Prostate gland (tissue), 2 donors: ENCODE data around the gene FOXRED2. TPM values are rescaled to one million over a fixed set of nuclear protein-coding genes. Genes with fewer than 3 reads are reported as not detected.

Experiments used
- DNase-seq: peaks from one replicate; pipeline ENCODE4 v3.0.0-alpha.2; 2019; ENCODE audit warnings: low spot score
- H3K27ac ChIP-seq, 2 donors: fragments of 200-600 bp; sonication (generic); 2 replicates each; pipeline ENCODE4 v1.5.1; 2017 to 2019
- H3K27me3 ChIP-seq: fragments of 200-600 bp; sonication (generic); replicated peaks from 2 replicates; pipeline ENCODE4 v1.5.1; 2019; ENCODE audit not compliant: insufficient read depth
- H3K36me3 ChIP-seq, 2 donors: fragments of 200-600 bp; sonication (generic); 1 replicate in 1 of 2; 2 replicates in 1 of 2; pipeline versions ENCODE4 v1.5.1 to v1.8.1; 2017 to 2019
- H3K4me1 ChIP-seq: fragments of 200-600 bp; sonication (generic); replicated peaks from 2 replicates; pipeline ENCODE4 v1.5.1; 2019
- H3K4me3 ChIP-seq, 2 donors: fragments of 200-600 bp; sonication (generic); 2 replicates each; pipeline ENCODE4 v1.5.1; 2017 to 2019
- H3K9me3 ChIP-seq: fragments of 200-600 bp; sonication (generic); 2 replicates; pipeline ENCODE4 v1.5.1; 2017
- POLR2A ChIP-seq: fragments of 450-650 bp; IDR thresholded peaks from one replicate; pipeline ENCODE4 v1.6.1; 2016; ENCODE audit warnings: antibody characterized with exemption, mild to moderate bottlenecking
- POLR2AphosphoS5 ChIP-seq: sonication (generic); formaldehyde crosslinking; IDR thresholded peaks from one replicate; pipeline ENCODE4 v1.6.1; 2017; ENCODE audit warnings: antibody characterized with exemption
- WGBS: methylation state at CpG from one replicate; pipeline ENCODE4 v1.1.5; 2018; 5-methylcytosine and 5-hydroxymethylcytosine counted together
- intact Hi-C: fragments of 100-400 bp; cut with DNase I; formaldehyde crosslinking; loops from one replicate; pipeline ENCODE4 v1.14.2; 2022
- total RNA-seq, 2 donors: library from RNA; depleted of rRNA; stranded (reverse); fragments of >200 nt; gene quantifications; one replicate each; pipeline ENCODE4 v1.1.0, GENCODE V29; 2016
- TF ChIP-seq, protein P1 (sequence below), 4 experiments: fragments of 200-600 bp in 2 of 4; fragments of 450-650 bp in 2 of 4; sonication (generic) in 2 of 4; IDR thresholded peaks; 1 replicate in 3 of 4; 2 replicates in 1 of 4; pipeline ENCODE4 v1.5.1; 2016 to 2019; ENCODE audit warnings: antibody characterized with exemption in 4 of 4, mild to moderate bottlenecking in 2 of 4, moderate library complexity in 2 of 4

FOXRED2 gene
- total RNA-seq, 2 donors from 2014 or later, result 24.7 to 33.7 TPM

DNA sequence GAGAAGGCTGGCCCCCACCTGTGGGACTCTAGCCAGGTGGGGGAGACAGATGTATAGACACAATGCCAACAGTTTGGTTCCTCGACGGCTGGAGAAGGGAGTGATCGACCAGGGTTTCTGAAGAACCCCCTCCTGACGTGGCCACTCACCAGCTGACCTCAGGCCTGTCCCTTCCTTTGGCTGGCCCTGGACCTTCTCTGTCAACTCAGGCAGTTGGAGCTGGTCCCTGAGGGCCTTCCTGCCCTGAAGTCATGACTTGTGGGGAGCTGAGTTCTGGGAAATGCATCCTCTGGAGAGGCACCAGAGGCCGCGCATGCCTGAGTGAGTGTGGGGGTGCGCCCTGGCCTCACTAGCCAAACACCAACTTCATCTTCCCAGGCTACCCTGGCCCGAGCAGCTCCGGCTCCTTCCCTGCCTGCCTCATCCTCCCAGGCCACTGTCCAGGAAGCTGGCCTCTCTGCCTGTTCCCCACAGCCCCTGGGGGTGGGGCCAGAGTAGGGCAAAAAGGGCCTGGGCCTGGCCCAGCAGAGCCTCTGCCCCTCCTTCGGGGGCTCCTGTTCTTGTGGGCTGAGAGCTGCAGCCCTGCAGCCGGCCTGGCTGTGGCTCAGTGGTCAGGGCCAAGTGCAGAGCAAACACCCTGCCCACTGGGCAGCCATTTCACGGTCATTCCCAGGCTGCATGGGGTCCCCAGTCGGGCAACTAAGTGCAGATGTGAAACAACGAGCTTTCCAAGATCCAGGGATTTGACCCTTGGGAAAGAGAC is 49.0 kb downstream of the FOXRED2 start:
- H3K36me3 ChIP-seq, result no peaks in the 10 kb centered on the region
- H3K27ac ChIP-seq, result peak overlapping the region; percentile 80 to 98
- 72% methylated on average over 14 of the region's 14 CpGs for WGBS
- TF ChIP-seq, protein P1, sequence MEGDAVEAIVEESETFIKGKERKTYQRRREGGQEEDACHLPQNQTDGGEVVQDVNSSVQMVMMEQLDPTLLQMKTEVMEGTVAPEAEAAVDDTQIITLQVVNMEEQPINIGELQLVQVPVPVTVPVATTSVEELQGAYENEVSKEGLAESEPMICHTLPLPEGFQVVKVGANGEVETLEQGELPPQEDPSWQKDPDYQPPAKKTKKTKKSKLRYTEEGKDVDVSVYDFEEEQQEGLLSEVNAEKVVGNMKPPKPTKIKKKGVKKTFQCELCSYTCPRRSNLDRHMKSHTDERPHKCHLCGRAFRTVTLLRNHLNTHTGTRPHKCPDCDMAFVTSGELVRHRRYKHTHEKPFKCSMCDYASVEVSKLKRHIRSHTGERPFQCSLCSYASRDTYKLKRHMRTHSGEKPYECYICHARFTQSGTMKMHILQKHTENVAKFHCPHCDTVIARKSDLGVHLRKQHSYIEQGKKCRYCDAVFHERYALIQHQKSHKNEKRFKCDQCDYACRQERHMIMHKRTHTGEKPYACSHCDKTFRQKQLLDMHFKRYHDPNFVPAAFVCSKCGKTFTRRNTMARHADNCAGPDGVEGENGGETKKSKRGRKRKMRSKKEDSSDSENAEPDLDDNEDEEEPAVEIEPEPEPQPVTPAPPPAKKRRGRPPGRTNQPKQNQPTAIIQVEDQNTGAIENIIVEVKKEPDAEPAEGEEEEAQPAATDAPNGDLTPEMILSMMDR (IDR thresholded peaks at IDR 0.05), result no peak
- TF ChIP-seq POLR2A, result no peak
- peak; percentile 6 for TF ChIP-seq POLR2AphosphoS5
- intact Hi-C loops, result no loop called here
- no peak for DNase-seq
- H3K4me1 ChIP-seq, result peaks cover 11% of the 10 kb centered on the region
- H3K27me3 ChIP-seq, result no peaks in the 10 kb centered on the region
- H3K4me3 ChIP-seq, result no peak overlapping the region
- no peaks in the 10 kb centered on the region for H3K9me3 ChIP-seq

DNA sequence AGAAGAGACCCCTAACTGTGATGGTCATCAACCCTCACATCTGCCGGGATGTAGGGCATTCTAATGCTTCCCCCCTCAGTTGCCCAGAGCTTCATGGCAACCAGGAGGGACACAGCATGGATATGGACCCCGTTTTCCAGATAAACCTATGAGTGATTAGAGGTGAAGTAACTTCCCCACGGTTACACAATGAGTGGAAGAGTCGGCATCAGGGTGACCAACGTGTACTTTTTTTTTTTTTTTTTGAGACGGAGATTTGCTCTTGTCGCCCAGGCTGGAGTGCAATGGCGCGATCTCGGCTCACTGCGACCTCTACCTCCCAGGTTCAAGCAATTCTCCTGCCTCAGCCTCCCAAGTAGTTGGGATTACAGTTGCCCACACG is 50.4 kb downstream of the FOXRED2 start:
- no peaks in the 10 kb centered on the region for H3K36me3 ChIP-seq
- H3K4me1 ChIP-seq, result peaks cover 18% of the 10 kb centered on the region
- no peak for DNase-seq
- TF ChIP-seq POLR2AphosphoS5 (no peak), POLR2A (no peak)
- TF ChIP-seq, protein P1 (IDR thresholded peaks at IDR 0.05), result no peak
- H3K4me3 ChIP-seq, result no peak overlapping the region
- 84% methylated on average over 12 of the region's 12 CpGs for WGBS
- no peaks in the 10 kb centered on the region for H3K9me3 ChIP-seq
- no peaks in the 10 kb centered on the region for H3K27me3 ChIP-seq
- H3K27ac ChIP-seq, result peak overlapping the region; percentile 96 to 98
- intact Hi-C loops, result no loop called here

DNA sequence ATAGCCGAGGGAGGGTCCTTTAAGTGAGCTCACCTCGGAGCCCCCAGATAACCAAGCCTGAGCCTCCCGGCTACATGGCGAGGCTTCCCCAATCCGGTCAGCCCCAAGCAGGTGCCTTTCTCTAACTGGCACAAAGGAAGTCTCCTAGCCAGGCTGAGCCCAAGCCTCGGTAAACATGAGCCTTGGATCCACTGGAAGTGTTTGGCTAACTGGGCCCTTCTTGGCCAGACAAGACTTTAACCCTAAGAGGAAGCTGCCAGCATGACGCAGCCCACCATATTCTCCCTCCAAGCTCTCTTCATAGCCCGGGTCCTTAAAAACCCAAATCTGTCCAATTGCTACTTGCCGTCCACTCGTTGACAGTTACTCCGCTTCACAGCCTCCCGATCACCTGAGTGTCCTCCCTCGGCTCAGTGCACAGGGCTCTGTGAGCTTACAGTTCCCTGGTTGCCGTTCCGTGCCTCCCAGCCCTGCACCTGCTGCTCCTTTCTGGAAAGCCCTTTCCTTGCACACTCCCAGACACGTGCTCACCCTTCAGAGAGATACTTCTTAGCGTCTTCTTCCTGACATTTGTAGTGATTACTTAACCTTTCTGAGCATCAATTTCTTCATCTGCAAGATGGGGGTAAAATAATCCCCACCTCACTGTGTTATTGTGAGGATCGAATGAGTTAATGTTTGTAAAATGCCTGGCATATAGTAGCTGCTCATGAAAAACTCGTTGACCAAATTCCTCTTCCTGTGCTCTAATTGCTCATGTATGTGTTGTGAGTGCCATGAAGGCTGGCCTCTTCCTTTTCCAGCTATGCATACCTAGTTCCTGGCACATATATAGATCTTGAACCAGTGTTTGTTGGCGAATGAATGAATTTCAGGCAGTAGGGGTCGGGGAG is 51.0 kb downstream of the FOXRED2 start:
- no peaks in the 10 kb centered on the region for H3K36me3 ChIP-seq
- H3K4me3 ChIP-seq, result peak overlapping the region; percentile 35 to 45
- H3K27me3 ChIP-seq, result no peaks in the 10 kb centered on the region
- 61% methylated on average over 21 of the region's 21 CpGs for WGBS
- TF ChIP-seq POLR2A (no peak), POLR2AphosphoS5 (no peak)
- TF ChIP-seq, protein P1 (IDR thresholded peaks at IDR 0.05), result no peak
- peak overlapping the region; percentile 96 to 98 for H3K27ac ChIP-seq
- H3K4me1 ChIP-seq, result peaks cover 20% of the 10 kb centered on the region
- no peaks in the 10 kb centered on the region for H3K9me3 ChIP-seq
- intact Hi-C loops, result loop anchor here (2.0 kb wide), 1 partner anchor 67 kb away; no protein-coding TSS in a partner anchor
- DNase-seq, result no peak

DNA sequence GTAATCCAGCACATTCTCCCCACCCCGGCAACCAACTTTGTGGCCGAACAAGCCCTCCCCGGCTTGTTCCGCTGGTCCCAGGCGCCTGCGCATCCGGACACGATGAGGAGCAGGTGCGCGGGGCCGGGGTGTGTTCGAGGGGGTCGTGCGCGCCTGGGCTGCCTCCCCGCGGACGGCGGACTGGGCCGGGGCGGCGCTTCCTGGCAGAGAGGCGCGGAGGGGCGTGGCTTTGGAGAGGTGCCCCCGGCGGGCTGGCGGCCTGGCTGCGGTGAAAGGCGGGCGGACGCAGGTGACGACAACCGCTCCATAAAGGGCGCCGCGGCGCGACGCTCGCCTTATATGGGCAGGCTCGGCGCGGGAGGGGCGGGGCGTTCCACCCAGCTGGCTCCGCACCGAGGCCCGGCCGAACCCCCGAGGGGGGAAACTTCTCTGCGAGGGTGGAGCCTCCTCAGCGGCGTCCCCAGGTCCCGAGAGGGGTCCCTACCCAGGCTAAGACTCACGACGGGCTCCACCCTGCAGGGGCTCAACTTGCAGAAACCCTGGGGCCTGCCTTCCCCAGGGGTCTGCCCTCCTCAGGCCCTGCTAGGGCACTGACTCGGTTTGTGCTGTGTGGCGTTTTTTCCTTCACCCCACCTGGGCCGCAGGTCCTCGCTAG is 51.8 kb downstream of the FOXRED2 start:
- intact Hi-C loops, result loop anchor here (2.0 kb wide), 1 partner anchor 66 kb away; no protein-coding TSS in a partner anchor
- Histone ChIP-seq H3K4me3 (peak overlapping the region; percentile 35 to 45), H3K27me3 (no peaks in the 10 kb centered on the region), H3K27ac (peak overlapping the region; percentile 96 to 98), H3K9me3 (no peaks in the 10 kb centered on the region), H3K36me3 (no peaks in the 10 kb centered on the region), H3K4me1 (peaks cover 20% of the 10 kb centered on the region)
- 2% methylated on average over 59 of the region's 61 CpGs for WGBS
- TF ChIP-seq POLR2AphosphoS5 (peak; percentile 92), POLR2A (peak; percentile 92)
- TF ChIP-seq, protein P1 (IDR thresholded peaks at IDR 0.05), result peak in 2 of 4 experiments; percentile 54 to 77
- DNase-seq, result peak; percentile 95
